NCI-H526 treated with DMSO at 0.1 percent for 48 hours (cell line): ENCODE data around the gene PPP2R2B.

ENCODE experiments used
- DNase-seq: peaks from one replicate; lab custom pipeline; 2025; lab: John Stamatoyannopoulos, UW

PPP2R2B gene

DNA sequence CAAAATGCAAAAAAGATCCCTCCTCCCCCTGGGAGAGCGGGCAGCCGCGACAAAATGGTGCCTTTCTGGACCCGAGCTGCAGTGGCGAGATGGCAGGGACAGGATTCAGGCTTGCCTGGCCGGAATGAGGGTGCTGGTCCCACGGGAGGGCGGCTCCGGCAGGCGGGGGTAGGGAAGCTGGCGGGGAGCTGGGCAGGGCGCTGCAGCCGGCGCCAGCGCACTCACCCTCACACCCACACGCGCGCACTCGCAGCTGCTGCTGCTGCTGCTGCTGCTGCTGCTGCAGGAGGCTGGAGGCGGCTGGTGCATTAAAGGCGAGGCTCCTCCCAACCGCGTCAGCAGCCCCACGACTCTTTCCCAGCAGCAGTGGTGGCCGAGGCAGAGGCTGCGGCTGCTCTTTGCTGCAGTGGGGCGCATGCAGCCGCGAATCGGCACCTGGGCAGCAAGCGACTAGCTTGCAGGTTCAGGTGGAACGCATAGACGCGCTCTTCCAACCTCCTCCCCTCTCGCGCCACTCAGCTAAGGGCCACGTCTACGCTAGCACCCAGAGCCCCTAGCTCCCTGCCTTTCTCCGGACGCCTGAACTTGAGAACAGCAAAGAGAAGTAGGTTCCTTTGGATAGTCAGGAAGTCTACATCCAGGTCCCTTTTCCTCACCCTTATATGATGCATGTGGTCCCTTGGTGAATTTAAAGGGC, at the start of gene PPP2R2B:
Gene PPP2R2B, minus strand, starts transcription at position 282 of the 697 bp plus-strand sequence.
- DNase-seq, result no peak

DNA sequence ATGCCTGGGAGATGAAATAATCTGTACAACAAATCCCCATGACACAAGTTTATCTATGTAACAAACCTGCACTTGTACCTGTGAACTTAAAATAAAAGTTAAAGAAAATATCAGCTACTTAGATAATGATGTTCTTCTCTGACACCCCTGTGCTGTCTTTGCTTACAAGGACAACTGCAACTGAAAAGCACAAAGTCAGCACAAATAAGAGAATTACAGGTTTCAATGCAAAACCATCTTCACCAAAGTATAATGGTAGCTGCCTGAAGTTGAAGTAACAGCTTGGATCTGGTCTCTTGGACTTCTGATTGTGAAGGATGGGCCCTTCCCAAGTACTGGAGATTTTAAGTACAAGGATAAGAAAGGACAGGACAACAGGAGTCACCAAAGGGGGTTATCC, 45.6 kb upstream of the PPP2R2B start:
- DNase-seq, result no peak

DNA sequence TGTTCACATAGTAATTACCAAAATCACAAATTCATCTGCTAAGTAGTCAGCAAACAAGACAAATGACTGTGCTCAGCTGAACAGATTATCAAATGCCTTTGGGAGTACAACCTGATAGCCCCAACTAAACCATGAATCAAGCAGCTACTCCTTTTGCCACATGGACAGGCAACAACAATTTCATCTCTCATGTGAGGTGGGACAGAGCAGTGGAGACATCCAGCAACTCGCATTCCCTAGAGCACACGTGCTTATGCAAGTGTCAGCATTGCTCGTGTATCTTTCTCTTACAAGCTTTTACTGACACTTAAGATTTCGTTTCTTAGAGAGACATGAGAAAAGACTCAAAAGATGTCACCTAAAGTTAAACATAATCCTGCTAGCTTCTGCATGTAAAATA, 42.7 kb upstream of the PPP2R2B start:
- DNase-seq, result no peak

DNA sequence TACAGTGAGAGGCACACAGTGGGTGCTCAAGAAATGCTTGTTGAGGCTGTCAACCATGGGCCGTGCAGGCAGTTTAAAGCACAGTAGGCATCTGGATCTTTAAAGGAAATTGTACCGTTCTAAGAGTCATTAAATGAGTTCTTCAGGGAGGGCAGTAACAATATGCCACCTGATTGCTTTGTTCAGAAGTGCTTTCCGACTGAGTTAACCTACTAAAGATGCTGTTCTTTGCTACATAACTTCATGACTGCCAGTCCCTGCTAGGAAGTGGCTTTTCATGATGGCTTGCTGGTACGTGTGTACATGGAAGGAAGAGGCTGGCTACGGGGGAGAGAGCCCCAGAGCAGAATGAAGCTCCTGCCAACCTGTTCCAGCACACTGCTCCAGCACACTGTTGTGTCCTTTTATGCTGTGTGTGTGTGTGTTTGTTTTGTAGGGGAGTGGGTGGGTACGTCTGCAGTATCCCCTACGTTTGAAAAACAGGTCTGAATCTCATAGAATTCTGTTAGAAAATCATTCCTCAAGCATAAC, 41.9 kb upstream of the PPP2R2B start:
- no peak for DNase-seq

DNA sequence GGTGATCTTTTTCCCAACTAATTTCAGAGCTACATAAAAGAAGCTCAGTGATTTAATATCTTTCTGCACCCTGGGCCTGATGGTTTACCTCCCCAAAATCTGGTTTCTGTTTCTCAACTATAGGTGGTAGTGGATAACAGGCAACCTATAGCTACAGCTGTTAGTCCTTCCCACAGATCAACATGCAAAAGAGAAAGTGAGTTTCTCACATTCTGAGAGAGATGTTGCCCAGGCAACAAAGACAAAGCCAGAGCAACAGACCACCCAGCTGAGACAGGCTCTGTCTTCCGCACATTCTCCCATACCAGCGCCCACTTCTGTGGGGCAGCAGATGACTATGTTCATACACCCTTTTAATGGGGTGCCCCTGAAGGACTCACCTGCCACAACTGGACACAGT, 40.7 kb upstream of the PPP2R2B start:
- no peak for DNase-seq

DNA sequence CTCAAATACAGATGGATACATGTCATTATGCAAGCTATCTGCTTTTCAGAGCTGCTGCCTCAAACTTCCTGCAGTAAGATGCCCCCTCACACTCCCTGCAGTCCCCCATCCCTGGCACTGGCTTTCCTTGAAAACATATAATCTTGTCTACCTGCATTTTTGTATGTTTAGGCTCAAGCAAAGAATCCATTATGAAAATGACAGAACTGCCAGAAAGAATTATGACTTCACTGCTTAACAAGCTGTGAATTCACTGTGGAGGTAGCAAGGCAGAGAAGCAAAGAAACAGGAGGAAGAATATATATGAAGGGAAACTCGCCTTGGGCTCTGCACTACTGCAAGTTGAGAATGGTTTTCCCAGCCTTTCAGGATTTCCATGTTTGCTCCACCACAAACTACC, 39.4 kb upstream of the PPP2R2B start:
- no peak for DNase-seq

DNA sequence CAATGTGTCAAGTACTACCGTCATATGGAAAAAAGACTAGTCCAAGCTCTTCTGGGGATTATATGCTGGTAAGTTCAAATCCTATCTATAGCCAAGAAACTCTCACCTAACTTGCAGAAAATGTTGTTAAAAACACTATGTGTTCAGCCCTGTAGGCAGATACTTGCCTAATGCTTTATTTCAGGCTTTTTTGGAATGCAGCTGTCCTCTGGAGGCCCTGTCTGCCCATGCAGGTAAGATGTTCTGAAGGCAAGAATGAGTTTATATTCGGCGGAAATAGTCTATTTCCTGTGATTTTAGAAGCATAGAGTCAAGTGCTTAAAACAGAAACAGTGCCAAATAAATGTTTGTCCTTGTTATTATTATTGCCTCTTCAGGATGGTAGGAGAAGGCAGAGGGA, 34.3 kb upstream of the PPP2R2B start:
- no peak for DNase-seq

DNA sequence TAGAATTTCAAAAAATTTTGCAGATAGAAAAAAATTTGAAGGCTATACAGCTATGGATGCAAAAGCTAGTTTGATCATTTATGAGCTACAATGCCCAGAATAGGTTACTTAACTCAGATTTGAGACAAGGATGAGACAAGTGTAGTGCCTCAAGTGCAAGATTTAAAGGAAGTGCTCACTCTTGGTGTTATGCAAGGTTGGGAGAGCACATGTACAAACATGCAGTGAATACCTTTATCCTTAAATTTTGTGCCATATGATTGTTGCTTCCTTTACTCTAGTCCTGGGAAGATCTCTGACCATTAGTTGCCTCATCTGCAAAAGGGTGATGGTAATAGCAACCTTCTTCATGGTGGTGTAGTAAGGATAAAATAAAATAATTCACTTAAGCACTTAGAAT, 31.7 kb upstream of the PPP2R2B start:
- DNase-seq, result no peak

DNA sequence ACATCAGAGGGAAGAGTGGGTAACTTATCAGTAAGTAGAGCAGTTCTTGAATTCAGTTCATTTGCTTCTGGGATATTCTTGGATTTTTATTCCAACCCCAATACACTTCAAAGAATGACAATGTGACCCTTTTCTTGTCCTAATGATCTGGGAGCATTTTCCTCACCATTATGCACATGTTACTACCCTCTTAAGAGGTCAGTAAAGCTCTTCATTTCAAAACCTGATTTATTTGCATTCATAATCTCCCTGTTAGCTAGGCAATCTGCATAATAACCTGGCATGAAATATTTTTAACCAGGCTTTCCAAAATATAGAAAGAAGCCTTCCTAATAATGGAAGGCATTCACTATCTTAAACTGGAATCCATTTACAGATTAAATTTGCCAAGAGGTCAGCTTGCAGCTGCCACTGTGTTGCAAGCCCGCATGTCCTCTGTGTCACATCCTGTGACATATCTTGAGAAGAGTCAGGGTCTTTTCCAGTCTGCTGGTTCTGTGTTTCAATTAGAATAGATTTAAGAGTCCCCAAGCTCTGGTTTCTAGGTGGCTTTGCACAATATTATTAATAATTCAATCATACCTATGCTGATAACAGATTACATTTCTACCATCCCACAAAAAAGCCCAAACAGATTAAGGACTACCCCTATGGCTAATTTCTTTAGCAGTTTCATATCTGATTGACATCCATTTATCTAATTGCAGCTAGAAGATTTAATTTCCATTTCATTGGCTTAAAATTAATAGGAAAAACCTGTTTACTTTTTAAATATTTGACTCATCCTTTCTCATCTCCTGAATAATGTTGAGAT, 30.9 kb upstream of the PPP2R2B start:
- DNase-seq, result no peak

DNA sequence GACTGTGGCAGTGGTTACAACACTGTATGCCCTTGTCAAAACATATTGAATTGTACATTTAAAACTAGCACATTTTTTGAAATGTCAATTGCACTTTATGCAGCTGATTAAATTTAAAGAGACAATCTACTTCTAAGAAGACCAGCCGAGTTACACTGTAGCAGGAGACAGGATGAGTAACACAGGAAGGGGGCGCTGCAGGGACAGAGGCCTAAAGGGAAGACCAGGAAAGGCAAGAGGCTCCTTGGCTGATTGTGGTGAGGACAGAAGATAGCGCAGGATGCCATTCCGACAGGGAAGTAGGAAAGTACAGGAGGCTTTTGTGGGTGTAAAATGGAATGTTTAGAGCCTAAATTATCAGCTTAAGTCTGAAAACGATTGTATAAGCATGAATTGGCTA, 28.2 kb upstream of the PPP2R2B start:
- no peak for DNase-seq

DNA sequence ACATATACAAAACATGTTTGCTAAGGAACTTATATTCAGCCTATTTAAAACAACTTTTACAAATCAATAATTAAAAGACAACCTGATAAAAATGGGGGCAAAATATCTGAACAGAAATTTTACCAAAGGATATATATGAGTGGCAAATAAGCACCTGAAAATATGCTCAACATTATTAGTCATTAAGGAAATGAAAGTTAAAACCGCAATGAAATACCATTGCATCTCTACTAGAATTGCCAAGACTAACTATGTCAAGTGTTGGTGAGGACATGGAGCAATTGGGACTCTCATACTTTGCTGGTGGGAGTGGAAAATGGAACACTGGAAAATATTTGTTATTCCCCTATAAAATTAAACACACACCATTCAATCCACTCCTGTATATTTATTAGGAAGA, 26.3 kb upstream of the PPP2R2B start:
- no peak for DNase-seq

DNA sequence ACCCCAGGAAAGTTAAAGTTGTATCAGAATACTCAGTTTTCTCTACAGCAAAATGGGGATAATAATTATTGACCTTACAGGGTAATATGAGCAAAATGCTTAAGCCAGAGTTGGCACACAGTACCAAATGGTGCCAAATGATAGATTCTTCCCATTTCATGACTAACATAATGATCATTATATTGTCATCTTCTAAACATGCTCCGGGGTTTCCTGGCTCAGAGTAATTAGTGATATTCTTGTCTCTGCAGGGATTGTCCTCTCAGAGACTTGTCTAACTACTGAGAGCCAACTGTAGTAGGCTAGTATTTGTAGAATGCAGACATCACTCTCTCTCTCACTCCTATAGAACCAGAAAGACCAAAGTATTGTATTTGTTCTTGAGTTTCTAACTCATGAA, 25.2 kb upstream of the PPP2R2B start:
- no peak for DNase-seq

DNA sequence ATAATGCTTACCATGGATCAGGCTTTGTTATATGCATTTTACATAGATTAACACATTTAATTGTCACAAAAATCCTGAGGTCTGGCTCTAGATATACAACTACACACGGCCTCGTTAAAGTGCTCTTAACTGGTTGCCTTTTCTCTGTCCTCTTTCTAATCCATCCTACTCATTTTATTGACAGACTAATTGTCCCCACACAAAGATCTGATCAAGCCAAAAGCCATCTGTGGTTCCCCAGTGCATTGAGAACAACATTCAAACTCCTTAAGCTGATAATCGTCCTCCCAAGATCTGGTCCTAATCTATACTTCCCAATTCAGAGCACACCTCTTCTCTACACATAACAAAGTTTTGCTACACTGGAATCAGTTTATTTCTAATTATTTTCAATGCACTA, 23.9 kb upstream of the PPP2R2B start:
- no peak for DNase-seq

DNA sequence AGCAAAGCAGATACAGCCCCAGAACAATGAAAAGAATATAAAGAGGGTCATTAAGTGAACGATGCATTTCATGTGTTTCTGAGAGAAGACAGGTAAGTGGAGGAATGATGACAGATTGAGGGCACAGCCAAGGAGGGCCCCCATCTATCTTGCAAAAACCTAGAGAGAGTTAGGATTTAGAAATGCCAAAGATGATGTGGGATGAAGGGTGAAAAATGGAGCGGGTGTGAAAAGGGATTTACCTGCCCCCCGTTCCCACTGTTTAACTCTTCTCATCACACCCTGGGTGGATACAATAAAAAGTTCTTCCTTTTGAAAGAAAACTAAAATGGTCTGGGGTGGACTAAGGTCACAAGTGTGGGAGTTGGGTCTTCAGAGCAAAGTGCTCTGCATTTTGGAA, 18.5 kb upstream of the PPP2R2B start:
- no peak for DNase-seq

DNA sequence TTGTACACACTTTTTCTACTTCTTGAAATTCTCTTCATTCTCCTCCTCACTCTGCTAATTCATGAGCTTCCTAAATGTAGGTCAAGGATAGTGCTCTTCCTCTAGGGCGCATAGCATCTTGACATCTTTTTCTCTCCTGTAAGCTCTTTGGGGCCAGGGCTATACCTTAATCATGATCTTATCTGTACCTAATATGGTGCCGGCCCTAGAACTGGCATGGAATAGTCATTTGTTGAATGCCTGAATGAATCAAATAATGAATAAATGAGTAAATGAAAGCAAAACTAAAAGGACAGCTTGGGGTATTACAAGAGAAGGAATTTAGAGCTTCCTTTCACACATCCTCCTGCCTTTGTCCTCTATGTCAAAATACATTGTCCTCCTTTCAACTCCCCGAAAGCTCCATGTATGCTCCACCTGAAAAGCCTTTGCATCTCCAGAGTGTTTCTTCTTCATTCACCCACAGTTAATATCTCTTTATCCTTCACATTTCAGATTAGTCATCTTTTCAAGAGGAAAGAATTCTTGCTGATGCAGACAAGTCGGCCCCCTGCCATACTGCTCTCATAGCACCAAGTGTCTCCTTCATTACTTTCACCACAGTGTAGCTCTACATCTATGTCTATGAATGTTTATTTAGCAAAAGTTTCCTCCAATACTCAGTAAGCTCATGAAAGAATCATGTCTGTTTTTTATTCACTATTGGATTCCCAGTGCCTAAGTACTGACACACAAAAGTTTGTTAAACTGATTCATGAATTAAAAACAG, 16.4 kb upstream of the PPP2R2B start:
- DNase-seq, result no peak

DNA sequence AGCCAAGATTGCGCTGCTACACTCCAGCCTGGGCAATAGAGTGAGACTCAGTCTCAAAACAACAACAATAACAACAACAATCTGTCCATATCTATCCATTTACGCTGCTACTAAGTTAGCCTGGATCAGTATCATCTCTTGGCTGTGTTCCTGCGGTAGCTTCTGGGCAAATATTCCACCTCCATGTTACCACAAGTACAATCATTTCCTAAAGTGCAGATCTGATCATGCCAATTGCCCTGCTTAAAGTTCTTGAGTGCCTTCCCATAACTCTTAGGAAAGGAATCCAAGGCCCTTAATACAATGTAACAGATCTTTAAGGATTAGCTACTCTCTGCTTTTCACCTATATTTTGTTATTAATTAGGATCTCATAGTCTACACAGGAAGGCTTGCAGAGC, 15.4 kb upstream of the PPP2R2B start:
- DNase-seq, result no peak

DNA sequence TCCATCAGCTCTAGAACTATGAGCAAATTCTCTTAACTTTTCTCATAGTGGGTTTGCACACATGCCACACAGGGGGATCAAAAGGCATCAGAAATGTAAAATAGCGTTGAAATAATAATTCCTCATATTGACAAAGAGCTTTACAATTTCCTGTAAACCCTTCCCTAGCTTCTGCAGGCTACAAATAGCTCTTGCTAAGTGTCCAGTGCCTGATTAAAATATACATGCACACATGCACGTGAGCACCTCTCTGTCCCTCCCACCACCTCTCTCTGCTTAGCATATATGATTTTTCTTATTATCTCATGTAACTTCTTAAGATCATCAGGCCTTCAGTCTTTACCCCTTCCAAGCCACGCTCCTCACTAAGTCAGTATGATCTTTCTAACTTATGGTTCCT, 13.7 kb upstream of the PPP2R2B start:
- no peak for DNase-seq

DNA sequence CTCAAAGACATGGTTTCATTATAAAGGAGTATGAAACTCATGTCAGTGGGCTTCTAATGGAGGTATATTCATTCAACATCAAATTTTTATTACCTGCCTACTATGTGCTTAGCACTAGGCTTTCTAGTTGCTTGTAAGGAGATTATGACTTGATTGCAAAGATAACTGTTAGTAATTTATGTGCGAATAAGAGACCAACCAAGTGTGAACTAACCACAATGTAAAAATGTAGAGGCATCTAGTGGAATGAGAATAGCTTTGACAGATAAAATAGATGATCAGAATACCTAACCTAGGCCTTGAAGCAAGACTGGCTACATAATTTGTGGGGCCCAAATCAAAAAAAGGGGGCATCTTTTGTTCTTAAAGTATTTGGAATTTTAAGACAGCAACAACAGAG, 13.0 kb upstream of the PPP2R2B start:
- DNase-seq, result no peak

DNA sequence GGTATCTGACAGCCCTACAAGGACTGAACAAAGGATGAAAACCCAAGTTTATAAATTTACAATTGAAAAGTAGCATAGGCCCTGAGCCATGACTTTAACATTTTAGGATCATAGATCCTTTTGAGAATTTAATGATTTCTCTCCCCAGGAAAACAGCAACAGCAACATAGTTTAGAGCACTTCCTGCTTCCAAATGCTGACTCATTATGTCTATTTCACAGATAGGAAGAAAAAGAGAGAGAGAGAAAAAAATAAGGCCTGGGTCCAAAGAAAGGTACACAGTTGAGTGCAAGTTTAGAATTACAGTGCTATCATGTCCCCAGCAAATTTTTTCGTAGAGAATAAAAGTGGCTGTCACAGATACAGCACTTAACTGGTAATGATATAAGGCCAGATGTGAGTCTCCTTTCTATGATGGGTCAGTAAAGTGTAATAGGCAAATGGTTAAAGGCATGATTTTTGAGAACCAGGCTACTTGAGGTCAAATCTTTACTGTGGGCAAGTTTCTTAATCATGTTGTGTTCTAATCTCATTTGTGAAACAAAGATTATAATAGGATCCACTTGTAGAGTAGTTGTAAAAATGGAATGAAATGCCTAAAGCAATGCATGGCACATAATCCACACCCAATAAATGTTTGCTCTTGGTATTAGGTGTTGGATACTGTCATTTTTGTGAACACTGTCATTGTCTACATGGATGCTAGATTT, 12.3 kb upstream of the PPP2R2B start:
- no peak for DNase-seq

DNA sequence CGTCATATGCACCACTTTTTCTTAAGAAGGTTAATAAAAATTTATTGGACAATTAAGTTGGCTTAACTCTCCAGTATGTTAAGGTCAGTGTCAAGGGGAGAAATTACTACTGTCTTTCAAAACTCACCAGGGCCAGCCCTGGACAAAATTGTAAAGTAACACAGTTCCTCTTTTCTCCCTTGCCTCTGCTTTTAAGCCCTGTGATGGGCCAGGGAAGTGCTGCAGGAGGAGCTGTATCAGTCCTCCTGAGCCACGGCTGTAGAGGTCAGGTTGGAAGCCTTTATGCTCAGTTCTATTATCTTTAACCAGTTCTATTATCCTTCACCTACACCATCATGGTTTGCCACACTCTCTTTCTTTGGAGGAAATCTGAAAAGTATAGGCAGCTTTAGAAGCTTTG, 11.5 kb upstream of the PPP2R2B start:
- DNase-seq, result no peak

DNA sequence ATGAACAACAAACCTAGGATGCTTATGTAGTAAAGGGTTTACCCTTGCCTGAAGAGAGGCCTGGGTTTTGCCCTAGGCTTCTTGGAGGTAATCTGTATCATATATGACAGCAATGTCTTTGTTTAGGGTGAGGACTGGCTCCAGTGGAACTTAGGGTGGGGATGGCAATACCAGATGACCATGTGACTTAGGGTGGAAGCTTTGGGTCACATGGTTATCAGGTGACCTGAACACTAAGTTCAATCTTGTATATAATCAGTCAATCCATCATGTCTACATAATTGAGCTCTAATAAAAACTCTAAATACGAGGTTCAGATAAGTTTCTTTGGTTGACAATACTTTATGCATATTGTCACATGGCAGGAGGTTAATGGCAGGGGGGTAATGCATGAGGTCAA, 10.6 kb upstream of the PPP2R2B start:
- no peak for DNase-seq

DNA sequence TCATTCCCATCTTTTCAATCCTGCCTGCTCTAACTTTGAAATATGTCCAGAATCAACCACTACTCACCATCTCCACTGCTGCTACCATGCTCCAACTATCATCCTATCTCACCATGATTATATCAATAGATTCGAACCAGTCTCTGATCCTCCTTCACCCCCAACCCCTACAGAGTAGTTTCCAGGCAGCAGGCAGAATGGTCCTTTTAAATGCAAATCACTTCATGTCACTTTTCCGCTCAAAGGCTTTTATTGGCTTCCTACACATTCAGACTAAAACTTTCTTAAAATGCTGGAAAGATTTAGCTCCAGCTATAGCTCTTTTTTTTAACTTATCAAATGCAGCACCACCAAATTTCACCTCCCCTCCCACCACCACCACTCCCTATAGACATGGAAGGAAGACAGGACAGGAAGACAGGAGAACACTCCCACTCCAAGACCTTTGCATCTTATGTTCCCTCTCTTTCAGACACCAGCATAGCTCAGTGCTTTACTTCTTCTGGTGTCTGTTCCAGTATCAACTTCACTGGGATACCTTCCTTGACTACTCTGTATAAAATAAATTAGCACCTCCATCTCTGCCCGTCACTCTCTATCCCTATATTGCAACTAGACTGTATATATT, 9.9 kb upstream of the PPP2R2B start:
- DNase-seq, result no peak
